ENCODE results near the gene CA12.

DNA sequence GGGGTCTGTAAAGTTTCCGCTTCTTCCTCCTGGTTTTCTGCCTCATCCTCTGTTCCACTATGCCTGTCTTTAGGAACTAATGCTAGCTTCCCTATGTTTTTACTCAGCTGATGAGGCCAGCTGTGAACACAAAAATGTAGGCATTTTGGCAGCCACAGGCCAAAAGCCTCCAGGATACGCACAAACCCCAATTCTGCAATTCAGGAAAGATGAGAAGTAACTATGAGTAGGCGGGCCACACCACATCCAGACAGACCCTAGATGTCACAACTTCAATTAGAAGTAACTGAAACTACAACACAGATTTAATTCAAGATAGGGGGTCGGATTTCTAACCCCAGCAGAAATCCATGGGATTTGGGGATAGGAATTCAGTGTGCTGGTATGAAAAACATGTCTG, 11.9 kb downstream of the CA12 start:
- no peak for TF ChIP-seq POLR2A (IDR thresholded peaks at IDR 0.05)
- TF ChIP-seq, protein P1, sequence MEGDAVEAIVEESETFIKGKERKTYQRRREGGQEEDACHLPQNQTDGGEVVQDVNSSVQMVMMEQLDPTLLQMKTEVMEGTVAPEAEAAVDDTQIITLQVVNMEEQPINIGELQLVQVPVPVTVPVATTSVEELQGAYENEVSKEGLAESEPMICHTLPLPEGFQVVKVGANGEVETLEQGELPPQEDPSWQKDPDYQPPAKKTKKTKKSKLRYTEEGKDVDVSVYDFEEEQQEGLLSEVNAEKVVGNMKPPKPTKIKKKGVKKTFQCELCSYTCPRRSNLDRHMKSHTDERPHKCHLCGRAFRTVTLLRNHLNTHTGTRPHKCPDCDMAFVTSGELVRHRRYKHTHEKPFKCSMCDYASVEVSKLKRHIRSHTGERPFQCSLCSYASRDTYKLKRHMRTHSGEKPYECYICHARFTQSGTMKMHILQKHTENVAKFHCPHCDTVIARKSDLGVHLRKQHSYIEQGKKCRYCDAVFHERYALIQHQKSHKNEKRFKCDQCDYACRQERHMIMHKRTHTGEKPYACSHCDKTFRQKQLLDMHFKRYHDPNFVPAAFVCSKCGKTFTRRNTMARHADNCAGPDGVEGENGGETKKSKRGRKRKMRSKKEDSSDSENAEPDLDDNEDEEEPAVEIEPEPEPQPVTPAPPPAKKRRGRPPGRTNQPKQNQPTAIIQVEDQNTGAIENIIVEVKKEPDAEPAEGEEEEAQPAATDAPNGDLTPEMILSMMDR (IDR thresholded peaks at IDR 0.05): no peak
